ENCODE results near the gene CTDSP2.

- TF ChIP-seq ZNF274 (IDR thresholded peaks at IDR 0.05; ENCODE audit: low read depth, low read length): no peak
- no peak for TF ChIP-seq SUZ12 (IDR thresholded peaks at IDR 0.05; ENCODE audit: extremely low read depth, insufficient read depth, insufficient read length)
- no peak for TF ChIP-seq YY1 (IDR thresholded peaks at IDR 0.05; ENCODE audit: insufficient read depth, insufficient read length)
Observed at GRCh38 chr12:57823908-57824640, 22.5 kb downstream of the CTDSP2 start.

Measured in NT2/D1 (cell line).